LoVo (cell line): ENCODE measurements around the gene HECW1.
"Not testable (repeated sequence)": the region's sequence is repeated elsewhere in the genome, so short reads cannot be mapped to it uniquely, and the experiment has no call there.

Experiments used
- DNase-seq: peaks from one replicate; pipeline ENCODE4 v3.0.0-alpha.2; 2016; ENCODE audit warnings: low spot score

HECW1 gene

DNA sequence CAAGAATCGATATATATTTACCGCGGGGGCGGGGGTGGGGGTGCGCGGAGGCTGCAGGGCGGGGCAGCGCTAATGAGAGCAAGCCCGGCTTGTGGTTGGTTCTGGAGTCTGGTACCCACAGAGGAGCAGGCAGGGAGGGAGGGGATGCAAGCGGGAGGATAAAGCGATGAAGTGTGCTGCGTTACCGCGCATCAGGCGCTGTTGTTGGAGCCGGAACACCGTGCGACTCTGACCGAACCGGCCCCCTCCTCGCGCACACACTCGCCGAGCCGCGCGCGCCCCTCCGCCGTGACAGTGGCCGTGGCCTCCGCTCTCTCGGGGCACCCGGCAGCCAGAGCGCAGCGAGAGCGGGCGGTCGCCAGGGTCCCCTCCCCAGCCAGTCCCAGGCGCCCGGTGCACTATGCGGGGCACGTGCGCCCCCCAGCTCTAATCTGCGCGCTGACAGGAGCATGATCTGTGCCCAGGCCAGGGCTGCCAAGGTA is at the start of gene HECW1:
Gene HECW1, plus strand, starts transcription at position 189 of the 482 bp plus-strand sequence. CDS start 131,259 bp downstream, outside the sequence.
- DNase-seq, result no peak

DNA sequence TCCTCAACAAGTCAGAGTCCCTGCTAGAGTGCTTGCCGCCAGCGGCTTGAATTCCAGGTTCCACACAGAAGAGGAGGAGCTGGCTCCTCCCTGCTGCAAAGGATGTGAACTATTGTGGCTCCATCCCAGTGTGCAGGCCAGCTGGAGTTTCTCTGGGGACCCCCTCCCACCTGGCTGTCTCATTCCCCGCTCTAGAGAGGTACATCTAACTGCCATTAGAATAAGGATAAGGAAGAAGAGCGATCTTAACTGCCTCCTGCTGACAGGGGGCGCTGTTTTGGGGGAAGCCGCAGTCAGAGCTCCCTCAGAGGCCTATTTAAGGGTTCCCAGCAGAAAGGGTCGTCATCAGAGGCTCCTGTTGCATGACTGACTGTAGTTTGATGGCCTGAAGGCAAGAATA is 40.8 kb upstream of the HECW1 start:
- no peak for DNase-seq

DNA sequence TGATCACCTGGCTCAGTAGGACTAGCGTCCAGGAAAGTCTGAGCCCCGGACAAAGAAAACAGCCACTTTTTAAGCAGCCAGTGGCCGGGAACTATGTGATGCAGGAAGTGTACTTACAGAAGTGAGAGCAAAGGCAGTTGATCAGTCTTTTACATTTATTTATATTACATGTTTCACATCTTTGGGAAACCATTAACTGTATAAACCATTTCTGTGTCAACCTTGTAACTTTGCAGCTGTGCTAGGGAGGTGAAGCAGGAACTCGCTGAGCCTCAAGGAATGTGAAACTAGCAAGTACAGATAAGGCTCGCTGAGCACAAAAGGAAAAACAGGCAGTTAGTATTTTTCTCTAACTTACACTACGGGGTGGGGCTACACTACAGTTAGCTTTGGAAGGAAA is 39.9 kb upstream of the HECW1 start:
- DNase-seq, result no peak

DNA sequence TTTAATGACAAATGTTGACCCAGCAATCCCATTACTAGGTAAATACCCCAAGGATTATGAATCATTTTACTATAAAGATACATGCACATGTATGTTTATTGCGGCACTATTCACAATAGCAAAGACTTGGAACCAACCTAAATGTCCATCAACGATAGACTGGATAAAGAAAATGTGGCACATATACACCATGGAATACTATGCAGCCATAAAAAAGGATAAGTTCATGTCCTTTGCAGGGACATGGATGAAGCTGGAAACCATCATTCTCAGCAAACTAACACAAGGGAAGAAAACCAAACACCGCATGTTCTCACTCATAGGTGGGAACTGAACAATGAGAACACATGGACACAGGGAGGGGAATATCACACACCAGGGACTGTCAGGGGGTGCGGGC is 38.6 kb upstream of the HECW1 start:
- DNase-seq, result not testable (repeated sequence)

DNA sequence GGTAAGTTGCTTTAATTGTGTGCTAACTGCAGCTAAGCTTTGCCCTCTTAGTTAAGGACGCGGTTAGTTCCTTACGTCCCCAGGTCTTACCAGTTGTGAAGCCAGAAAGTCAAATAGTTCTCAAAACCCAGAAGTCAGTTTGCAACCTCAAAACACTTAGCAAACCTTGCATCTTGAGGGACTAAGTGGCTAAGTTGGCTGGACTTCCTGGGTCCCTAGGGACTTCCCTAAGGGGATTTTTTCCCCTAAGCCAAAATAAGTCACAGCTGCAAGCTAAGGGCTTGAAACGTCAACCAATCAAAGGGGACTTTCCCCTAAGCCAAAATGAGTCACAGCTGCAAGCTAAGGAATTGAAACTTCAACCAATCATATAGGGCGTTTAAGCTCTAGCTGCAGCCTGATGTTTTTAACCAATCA is 36.2 kb upstream of the HECW1 start:
- no peak for DNase-seq

DNA sequence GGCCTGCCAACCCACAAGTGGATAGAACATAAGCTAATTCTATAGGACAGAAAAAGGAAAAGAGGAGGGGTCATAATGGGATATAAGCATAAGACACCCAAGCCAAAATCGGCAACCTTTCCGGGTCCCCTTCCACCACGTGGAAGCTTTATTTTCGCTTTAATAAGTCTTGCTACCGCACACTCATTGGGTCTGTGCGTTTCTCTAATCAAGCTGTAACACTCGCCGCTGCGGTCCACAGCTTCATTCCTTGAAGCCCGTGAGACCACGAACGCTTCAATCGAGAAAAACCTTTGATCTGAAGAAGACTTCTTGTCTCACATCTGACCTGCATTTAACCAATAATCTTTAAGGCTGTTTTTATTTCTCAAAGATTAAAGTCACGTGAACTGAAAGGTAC is 35.8 kb upstream of the HECW1 start:
- no peak for DNase-seq

DNA sequence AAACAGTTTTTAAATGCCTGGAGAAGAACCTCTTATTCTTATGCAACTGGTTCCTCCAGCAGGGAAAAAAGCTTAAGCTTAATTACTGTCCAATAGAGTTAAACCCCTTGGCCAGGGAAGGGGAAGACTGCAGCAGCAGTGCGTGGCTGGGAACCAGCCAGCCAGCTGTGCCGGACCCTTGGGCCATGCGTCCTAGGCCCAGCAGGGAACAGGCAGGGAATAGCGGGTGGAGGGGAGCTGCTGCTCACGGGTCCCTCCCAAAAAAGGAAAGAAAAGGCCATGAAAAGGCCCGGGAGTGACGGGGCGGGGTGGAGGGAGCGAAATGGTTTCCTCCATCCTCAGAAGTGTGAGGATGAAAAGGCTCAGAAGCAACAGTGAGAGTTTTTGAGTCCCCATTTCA is 35.2 kb upstream of the HECW1 start:
- no peak for DNase-seq

DNA sequence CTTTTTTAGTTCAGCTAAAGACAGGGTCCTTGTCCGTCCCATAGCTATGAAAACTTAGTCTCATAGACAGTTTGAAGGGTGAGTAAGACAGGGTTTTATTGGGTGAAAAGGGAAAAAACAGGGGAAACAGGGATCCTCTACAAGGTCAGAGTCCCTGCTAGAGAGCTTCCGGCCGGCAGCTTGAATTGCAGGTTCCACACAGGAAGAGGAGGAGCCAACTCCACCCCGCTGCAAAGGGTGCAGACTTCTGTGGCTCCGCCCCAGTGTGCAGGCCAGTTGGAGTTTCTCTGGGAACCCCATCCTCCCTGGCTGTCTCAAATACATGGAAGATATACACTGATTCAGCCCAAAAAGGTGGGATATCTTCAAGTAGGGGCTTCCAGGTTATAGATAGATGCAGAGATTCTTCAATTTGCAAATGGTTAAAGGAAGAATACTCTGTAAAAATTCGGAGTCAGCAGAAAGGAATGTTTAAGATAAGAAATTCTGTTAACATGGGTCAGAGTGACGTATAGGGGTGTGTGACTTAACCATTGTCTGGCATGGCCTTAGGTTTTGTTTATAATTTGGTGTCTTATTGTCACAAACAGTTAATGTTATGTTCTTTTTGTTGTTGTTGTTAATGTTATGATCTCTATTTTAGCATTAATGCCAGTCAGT is 34.6 kb upstream of the HECW1 start:
- no peak for DNase-seq

DNA sequence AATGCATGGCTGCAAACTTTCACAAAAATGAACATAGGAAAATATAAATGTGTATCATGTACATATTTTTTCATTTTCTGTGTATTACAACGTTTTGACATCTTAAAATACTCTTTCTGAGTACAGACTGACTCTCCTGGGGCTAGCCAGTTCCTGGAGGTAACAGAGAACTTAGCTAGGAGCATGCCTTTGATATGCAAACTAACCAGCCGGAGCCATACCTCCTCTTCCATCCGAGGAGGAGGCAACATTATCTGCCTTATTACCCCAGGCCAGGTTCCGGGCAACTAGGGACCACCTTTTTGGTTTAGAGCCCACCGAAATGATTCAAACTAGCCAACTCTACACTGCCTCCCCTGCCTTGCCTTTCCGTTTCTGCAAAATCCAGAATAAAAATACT is 33.7 kb upstream of the HECW1 start:
- no peak for DNase-seq

DNA sequence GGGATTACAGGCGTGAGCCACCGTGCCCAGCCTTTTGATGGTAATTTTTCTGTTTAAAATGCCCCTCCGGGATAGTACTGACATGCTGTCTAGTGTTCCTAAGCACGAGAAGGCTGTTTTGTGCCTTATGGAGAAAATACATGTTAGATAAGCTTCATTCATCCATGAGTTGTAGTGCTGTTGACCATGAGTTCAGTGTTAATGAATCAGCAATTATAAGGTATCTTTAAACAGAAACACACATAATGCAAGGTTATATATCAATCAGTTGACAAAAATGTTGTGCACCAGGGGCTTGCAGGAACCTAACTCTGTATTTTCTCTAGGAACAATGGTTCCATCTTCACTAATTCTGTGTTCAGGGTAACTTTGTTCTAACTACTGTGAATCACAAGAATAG is 30.8 kb upstream of the HECW1 start:
- no peak for DNase-seq

DNA sequence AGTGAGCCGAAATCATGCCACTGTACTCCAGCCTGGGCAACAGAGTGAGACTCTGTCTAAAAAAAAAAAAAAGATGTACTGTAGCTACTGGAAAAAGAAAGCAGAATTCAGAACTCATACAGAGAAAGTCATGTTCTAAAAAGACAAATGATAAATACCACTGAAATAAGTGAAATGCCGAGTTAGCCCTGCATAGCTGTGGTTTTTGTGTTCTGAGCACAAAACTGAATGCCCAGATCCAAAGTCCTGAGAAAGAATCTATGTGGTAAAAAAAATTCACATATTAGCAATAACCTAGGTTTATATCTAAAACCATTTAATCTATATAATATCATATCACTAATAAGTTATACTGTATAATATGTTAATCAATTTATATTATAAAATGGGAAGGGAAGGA is 29.3 kb upstream of the HECW1 start:
- no peak for DNase-seq

DNA sequence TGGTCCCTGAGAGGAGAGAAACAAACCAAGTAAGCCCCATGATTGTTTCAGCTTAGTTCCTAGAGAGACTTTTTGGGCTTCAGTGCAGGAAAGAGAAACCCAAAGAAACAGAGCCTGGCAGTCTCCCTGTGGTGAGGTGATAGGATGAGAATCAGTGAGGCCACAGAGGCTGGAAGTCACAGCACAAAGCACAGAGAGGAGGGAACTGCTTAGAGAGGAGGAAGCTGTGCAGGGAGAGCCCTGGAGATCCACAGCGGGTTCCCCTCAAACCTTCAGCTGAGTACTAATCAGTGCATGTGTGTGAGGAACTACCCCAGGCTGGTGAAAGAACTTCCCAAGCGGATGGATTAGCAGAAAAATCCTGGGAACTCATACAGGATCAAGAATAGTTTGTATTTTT is 27.4 kb upstream of the HECW1 start:
- DNase-seq, result no peak

DNA sequence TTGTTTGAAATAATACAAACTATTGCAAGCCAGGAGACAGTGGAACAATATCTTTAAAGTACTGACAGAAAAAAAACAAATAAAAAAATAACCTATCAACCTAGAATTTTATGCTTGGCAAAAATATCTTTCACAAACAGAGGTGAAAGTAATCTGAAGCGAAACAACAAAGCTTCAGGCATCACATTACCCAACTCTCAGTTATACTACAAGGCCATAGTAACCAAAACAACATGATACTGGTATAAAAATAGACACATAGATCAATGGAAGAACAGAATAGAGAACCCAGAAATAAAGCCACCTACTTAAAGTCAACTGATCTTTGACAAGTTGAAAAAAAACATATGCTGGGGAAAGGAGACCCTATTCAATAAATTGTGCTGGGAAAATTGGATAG is 26.5 kb upstream of the HECW1 start:
- DNase-seq, result no peak

DNA sequence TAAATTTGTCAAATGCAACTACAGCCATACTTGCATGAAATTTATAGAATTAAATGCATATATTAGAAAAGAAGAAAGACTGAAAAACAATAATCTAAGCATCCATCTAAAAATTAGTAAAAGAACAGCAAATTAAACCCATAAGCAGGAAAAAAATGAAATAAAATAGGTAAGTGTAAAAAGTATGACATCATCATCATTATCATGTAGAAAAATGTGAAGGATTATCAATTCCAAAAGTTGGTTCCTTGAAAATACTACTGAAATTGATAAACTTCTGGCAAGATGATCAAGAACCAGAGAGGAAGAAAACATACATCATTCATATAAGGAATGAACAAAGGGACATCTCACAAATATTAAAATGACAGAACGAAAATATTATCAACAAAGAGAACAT is 19.6 kb upstream of the HECW1 start:
- DNase-seq, result no peak

DNA sequence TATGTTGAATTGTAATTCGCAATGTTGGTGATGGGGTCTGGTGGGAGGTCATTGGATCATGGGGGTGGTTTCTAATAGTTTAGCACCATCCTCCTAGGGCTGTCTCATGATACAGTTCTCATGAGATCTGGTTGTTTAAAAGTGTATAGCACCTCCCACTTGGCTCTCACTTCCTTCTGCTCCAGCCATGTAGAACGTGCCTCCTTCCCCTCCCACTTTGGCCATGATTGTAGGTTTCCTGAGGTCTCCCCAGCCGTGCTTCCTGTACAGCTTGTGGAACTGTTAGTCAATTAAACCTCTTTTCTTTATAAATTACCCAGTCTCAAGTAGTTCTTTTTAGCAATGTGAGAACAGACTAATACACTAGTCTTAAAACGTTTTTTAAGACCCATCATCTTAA is 15.6 kb upstream of the HECW1 start:
- DNase-seq, result no peak

DNA sequence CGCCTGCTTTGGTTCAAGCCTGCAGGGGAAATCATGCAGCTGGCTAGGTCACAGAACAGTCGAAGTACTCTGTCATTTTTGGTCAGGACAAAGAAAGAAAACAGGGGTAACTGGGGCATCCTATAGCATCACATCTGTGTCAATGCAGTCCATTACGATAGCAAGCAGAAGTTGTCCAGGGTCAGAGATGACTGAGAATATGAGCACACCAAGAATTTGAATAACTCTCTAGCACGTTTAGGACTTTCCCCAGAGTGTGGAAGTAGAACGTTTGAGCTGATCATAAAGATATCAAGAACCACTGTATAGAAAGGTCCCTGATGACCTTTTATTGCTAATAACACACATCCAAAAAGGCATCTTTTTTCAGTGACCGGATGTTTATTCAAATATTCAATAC is 12.7 kb upstream of the HECW1 start:
- no peak for DNase-seq

DNA sequence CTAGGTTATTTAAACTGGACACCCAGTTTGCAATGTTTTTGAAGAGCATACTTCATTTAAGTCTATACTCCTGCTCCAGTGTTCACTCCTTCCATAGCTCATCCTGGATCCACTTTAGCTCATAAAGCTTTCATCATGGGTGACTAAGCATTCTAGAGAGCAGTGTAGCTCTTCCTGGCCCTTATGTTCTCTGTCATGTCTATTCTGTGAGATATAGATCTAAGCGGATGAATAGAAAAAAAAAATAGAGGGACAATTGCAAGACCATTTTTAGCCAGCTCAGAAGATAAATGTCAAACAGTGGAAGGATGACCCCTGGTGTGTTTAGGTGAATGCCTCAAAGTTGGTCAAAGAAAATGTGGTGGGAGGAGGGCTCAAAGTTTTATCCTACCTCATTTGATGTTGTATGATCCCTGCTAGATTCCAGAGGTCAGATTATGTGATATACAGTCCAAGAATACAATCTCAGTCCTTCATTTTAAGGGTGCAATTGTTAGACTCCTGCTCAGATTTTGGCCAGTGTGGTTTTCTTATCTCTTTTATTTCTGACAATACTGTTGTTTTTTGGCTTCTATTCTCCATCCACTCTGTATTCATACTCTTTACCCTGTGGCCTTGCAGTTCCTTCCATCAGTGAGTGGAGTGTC is 7.5 kb upstream of the HECW1 start:
- DNase-seq, result no peak

DNA sequence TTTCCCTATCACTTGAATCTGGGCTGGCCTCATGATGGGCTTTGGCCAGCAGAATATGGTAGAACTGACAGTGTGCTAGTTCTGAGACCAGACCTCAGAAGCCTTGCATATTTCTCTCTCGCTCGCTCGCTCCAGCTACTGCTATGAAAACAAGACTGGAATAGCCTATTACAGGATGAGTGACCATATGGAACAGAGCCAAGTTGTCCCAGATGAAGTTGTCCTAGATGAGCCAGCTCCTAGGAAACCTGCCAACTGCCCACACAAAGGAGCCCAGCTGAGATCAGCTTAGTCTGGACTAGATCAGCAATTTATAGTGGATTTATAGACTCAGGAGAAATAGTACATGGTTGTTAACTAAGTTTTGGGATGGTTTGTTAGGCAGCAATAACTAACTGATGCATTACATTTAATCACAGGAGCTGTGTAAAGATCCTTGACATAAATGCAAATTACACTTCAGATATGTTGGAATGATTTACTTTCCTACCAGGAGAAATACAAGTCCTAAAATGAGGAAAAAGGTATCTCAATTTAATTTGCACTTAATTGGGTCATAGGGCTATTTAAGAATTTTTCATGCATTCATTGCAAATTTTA is 6.8 kb upstream of the HECW1 start:
- no peak for DNase-seq

DNA sequence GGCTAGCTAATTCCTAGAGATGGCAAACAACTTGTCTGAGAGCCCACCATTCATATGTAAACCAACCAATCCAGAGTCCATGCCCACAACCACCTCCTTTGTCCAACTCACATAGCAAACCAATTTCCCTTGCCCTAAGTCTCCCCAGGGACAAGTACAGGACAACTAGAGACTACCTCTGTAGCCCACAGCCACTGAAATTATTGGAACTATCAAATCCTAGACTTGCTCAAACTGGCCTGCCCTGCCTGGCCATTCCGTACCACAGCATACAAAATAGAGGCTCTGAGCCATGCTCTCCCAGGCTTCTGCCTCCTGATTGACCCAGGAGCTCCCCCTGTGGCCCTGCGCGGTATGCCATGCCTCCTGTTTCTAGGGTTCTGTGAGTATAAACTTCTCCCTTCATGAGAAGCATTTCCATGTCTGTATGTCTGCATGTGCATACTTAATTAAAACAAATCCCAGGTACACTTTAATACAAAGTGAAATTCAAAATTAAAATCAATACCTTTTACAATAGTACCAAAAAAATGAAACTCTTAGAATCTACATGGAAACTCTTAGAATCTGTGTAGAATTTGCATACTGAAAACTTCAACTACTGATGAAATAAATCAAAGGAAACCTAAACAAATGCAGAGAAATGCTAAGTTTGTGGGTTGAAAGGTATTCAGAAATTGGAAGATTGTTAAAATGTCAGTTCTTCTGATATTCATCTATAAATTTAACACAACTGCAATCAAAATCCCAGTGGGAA is 4.0 kb upstream of the HECW1 start:
- DNase-seq, result peak; percentile 59

DNA sequence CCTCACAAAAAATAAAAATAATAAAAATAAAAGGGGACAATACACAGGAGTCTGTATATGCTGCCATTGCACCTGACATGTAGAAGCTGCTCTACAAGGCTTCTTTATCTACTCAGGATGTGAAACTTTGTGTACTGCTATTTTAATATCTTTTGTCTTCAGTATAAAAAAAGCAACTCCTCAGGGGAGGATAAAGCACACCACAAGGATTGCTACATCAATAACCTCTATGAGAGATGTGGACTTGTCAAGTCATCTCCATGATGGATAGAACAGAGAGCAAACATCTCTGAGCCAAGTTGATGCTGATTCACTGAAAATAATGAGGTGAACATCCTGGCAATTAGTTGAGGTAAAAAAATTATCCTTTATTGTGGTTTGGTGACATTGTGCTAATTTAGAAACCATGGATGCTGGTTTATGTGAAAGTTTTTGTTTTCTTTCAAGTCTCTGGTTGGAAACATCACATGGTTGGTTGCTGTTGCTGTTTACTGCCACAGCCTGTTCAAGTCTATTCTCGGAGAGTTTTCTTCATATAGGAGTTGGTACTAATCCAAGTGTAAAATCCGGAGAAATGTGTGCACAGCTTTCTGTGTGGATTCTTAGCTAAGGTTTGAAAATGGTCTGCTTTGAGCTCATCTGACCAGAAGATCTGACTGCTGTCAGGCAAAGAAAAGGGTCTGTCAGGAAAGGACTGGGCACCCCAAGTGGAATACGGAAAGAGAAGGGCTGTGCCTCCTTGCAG is 1.5 kb upstream of the HECW1 start:
- no peak for DNase-seq

DNA sequence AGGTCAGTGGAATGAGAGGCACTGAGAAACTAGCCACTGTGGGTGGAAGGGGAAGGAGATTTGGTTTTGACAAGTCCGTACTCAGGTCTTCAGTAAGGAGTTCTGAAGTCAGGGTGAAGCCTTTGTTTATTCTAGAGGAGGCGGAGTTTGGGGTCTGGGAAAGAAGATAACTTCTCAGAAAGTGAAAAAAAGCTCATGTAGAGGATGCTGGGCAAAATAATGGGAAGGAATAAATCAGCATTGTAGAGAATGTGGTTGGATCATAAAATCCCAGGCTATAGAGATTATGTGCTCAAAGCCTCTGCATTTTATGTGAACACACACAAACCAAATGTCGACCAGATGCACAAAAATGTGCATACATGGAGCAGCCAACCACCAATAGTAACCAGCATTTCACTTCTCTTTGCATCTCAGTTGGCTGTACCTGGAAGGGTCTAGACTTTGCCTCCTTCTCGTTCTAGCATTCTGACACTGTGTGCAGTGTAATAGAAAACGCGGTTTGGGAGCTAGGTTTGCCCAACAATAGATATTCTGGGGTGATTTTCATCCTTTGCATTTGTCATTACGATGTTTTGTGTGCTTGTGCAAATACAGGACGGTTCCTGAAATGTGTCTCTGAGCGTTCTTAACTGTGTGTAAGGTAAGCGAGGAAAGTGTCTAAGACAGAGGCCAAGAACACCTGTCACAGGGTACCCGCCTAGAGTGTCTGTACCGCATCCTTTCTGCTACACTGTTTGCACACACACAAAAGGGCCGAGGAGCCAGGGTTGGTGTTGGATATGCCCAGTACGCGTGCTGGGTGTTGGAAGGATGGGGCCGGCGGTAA is 603 bp upstream of the HECW1 start:
- no peak for DNase-seq
